Measurements from ENCODE around the gene HSPA1A. TPM values are rescaled to one million over a fixed set of nuclear protein-coding genes. Genes with fewer than 3 reads are reported as not detected.
A peak's percentile ranks its signal among the peaks of the same experiment; 100 is the strongest.
"Not testable (repeated sequence)": the region's sequence is repeated elsewhere in the genome, so short reads cannot be mapped to it uniquely, and the experiment has no call there.

HSPA1A gene
- total RNA-seq, 2 donors from 2014 or later: 55.1 to 79.8 TPM

DNA sequence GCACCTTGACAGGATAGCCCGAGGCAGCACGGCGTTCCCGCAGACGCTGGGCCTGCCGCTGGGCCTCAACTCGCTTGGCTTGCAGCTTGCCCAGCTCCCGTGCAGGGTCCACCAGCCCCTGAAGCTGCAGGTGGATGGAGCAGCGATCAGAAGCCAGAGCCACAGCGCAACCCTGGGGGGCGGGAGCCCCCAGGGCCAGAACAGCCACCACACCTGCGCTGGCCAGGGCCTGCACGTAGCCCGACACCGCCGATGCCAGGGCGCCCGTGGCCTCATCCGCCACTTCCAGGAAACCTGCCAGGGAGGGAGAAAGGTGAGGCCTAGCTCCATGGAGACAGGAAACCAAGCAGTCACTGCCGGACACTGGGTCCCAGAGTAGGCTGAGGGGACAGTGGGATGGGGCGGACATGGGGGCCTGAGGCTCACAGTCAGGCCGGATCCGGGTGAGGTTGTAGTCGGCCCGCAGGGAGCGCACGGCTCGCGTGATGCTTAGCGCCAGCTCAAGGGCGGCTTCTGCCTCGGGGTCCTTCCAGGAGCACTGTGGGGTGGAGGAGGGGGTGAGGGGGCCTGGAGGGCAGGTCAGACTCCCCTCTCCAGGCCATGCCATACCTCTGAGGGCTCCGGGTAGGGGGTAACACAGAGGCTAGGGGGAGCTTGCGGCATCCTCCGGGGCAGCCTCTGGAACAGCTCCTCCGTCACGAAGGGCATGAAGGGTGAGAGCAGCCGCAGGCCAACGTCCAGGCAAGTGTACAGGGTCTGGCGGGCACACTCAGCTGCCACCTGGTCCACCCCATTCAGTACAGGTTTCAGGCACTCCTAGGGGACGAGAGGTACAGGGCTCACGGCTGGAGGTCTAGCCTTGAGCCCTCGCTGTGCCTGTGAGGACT lies 36.1 kb upstream of the HSPA1A start:
- DNase-seq (ENCODE audit: low spot score in 2 of 2) (no peak), ATAC-seq (no peak)
- no peaks in the 10 kb centered on the region for H3K9me3 Mint-ChIP-seq
- no peak overlapping the region for H3K27ac Mint-ChIP-seq
- peaks cover 0 to 9% of the 10 kb centered on the region in 2 donors for H3K36me3 Mint-ChIP-seq

DNA sequence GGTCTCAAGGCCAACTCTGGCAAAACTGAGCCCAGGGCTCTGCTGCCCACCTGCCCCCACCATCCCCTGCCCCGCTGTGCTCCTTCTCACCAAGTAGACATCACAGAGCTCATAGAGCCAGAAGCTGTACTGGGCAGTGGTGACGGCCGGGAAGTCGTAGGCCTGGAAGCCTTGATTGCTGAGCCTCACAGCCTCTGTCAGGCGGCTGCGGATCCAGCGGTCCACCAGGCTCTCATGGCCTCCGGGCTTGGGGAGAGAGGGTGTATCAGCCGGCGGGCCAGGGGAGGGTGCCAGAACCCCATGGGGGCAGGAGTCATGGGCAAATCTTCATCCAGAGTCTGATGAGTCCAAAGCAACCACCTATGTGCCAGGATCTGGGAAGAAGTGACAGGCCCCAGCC lies 35.4 kb upstream of the HSPA1A start:
- no peak overlapping the region for H3K27ac Mint-ChIP-seq
- no peaks in the 10 kb centered on the region for H3K9me3 Mint-ChIP-seq
- ATAC-seq (no peak), DNase-seq (ENCODE audit: low spot score in 2 of 2) (no peak)
- peaks cover 0 to 11% of the 10 kb centered on the region in 2 donors for H3K36me3 Mint-ChIP-seq

DNA sequence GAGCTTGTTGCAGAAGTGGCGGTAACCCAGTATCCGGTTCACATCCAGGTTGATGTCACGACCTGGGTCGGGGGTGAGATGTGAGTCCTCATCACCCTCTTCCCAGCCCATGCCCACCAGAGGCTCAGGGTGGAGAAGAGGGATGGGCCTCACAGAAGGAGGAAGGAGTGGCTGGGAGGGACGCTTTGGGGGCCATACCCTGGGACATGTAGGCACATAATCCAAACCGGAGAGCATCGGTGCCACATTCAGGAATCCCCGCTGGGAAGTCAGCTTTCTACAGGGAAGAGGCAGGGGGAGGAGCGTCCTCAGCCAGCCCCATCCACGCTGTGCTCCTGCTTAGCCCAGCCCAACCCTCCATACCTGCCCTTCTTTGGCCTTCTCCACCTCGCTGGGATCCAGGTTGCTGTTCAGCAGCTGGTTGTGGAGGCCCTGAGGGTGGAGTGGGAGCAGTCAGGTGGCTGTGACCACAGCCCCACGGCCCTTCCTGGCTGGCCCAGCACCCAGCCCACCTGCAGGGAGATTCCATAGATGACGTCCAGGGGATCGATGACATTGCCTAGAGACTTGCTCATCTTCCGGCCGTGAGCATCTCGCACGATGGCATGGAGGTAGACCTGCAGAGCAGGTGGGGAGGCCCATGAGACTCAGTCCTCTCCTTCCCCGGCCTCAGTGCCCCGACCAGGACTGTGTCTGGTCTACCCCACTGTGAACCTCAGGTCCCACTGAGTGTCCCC lies 34.7 kb upstream of the HSPA1A start:
- ATAC-seq: no peak
- Mint-ChIP-seq H3K9me3 (no peaks in the 10 kb centered on the region), H3K27ac (peak overlapping the region in 1 of 2 donors; percentile 63)

DNA sequence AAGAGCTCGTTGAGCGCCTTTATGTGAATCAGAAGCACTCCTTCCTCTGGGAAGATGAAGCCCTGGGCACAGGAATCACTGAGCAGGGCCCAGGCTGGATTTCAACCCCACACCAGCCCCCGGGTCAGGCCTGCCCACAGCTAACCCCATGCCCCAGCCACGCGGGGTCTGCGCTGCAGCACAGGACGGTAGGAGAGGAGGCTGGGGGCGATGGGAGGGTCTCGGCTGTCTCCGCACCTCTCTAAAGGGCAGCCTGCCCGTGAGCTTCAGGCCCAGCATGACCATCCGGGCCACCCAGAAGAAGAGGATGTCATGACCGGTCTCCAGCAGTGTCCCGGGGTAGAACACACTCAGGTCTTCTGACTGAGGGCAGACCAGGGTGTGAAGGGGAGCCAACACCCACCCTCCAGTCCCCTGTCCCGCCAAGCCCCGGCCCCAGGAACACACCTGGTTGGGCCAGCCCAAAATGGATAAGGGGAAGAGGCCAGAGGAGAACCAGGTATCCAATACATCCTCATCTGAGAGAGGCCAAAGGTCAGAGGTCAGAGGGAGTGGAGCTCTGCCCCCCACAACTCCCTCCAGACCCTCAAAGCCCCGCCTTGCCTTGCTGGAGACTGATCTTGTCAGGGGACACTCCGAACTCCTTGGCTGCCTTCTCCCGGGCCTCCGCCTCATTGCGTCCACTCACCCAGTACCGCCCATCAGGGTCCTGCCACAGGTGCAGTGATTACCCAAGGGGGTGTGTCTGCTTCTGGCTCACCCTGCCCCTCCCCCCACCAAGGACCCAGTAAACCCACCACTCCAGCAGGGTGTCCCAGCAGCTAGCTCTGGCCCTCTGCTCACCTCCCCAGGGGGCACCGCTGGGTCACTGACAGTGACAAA lies 33.9 kb upstream of the HSPA1A start:
- Mint-ChIP-seq H3K27ac (peak overlapping the region in 1 of 2 donors; percentile 63), H3K36me3 (peaks cover 0 to 11% of the 10 kb centered on the region in 2 donors), H3K9me3 (no peaks in the 10 kb centered on the region)
- DNase-seq (ENCODE audit: low spot score in 2 of 2): no peak
- ATAC-seq: no peak

More for the DNA sequence above, 34.7 kb upstream of the HSPA1A start:
- H3K36me3 Mint-ChIP-seq: peaks cover 0 to 11% of the 10 kb centered on the region in 2 donors
- no peak for DNase-seq (ENCODE audit: low spot score in 2 of 2)

DNA sequence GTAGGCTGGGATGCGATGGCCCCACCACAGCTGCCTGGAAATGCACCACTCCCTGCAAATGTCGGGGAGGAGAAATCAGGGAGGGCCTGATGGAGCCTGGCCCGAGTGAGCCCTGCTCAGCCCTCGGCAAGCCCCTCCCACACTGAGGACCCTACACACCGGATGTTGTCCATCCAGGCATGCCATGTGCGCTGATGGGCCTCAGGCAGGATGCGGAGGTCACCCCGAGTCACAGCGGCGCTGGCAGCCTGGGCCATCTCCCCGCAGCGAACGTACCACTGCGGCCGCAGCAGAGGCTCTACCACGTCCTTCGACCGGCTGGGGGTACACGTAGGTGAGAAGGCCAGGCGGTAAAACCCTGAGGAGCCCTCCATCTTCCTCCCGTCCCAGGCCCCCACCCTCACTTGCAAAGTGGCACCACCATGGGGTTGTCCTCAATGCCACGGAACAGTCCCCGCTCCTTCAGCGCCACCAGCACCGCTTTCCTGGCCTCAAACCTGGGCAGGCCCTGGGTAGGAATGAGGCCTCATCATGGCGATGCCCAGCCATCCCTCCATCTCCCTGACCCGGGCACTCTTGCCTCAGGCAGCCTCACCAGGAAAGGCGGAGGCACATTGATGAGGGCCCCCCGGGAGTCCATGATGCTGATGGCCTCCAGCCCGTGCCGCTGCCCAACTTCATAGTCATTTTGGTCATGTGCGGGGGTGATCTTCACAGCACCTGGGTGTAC lies 33.1 kb upstream of the HSPA1A start:
- Mint-ChIP-seq H3K27ac (no peak overlapping the region), H3K9me3 (no peaks in the 10 kb centered on the region), H3K36me3 (peaks cover 0 to 11% of the 10 kb centered on the region in 2 donors)
- DNase-seq (ENCODE audit: low spot score in 2 of 2) (no peak), ATAC-seq (no peak)

DNA sequence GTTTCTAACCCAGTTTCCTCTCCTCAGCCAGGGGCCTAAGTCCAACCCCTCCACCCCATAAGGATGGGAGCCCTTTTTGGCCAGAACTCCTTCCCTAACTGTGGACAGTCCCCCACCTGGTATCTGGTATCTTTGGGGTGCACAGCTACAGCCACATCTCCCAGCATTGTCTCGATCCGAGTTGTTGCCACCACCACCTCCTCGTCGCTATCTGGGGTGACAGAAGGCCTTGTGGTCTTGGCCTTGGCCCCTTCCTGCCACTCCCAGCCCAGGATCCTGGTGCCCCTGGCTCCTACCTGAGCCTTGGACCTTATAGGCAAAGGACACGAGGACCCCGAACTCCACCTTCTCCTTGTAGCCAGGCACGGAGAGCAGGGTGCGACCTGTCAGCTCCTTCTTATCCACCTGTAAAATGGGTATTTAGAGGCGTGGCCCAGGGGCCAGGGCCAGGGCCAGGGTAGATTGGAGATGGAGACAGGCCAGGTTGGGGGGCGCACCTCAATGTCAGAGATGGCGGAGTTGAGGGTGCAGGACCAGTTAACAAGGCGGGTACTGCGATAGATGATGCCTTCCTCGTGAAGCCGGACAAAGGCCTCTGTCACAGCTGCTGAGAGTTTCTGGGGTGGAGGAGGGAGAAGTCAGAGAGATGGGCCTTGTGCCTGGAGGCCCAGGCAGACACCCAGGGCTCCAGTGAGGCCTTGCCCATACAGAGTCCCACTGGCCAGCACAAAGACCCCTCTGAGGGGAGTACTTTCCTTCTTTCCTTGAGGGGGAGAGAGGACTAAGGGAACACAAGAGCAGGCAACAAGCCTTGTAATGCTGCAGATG lies 31.0 kb upstream of the HSPA1A start:
- DNase-seq (ENCODE audit: low spot score in 2 of 2) (no peak), ATAC-seq (no peak)
- no peak overlapping the region for H3K27ac Mint-ChIP-seq
- peaks cover 0 to 12% of the 10 kb centered on the region in 2 donors for H3K36me3 Mint-ChIP-seq
- no peaks in the 10 kb centered on the region for H3K9me3 Mint-ChIP-seq

DNA sequence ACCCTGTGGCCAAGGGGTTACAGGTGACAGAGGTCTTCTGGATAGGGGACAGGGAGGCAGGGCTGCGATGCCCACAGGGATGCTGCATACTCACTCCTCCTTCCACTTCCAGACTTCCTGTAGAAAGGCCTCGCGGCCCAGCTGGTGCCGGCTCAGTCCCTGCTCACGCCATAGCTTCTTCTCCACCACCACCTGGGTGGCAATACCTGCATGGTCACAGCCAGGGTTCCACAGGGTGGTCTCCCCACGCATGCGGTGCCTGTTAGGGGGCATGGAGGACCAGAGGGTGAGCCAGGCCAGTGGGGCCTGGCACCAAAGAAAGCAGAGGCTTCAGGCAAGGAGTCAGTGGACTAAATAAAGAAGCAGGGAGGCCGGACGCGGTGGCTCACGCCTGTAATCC lies 29.9 kb upstream of the HSPA1A start:
- ATAC-seq: no peak
- H3K9me3 Mint-ChIP-seq: no peaks in the 10 kb centered on the region
- no peak for DNase-seq (ENCODE audit: low spot score in 2 of 2)
- peak overlapping the region in 1 of 2 donors; percentile 60 for H3K27ac Mint-ChIP-seq
- H3K36me3 Mint-ChIP-seq: peaks cover 2 to 18% of the 10 kb centered on the region in 2 donors

DNA sequence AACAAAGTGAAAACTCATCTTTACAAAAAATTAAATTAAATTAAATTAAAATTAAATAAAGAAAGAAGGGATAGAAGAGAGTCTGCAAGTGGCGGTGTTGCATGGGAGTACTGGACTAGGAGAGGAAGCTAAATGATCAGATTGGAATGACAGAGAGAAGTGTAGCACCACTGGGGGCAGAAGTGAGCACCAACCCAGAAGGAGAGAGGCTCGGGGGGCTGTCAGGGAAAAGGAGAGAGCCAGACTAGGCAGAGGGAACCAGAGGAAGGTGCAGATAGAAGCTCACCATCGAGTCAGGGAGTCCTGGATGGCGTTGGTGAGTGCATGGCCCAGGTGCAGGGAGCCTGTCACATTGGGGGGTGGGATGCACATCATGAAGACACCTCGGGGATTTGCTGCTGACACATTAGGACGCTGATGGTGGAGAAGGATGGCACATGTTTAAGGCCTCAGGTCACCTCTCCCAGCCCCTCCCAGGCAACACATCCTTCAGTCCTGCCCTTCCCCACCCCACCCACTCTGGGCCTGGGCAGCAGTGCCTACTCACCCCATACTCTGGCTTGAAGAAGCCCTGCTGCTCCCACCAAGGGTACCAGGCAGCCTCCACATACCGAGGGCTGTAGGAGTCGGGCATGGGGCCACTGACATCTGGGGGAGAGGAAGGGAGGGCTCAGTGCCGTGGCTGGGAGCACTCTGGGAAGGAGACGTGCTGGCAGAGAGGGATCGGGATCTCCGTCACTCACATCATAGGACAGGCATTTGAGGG lies 23.8 kb upstream of the HSPA1A start:
- Mint-ChIP-seq H3K9me3 (no peaks in the 10 kb centered on the region), H3K36me3 (peaks cover 5 to 18% of the 10 kb centered on the region in 2 donors), H3K27ac (peak overlapping the region in 1 of 2 donors; percentile 8)
- no peak for ATAC-seq
- peak in 1 of 2 donors; percentile 57 for DNase-seq (ENCODE audit: low spot score in 2 of 2)

DNA sequence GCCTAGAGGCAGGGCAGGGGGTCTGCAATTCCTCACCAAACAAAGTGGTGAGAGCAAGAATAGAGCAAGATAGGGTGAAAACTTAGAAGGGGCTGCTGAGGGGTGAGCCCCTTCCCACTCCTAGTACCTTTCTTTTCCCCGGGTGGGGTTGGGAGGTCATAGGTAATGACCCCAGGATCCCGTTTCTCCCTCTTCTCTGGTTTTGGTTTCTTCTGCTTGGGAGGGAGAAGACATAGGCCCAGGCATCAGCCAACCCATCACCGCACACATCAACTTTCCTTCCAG lies 23.3 kb upstream of the HSPA1A start:
- H3K9me3 Mint-ChIP-seq: no peaks in the 10 kb centered on the region
- H3K27ac Mint-ChIP-seq: peak overlapping the region in 1 of 2 donors; percentile 91
- DNase-seq (ENCODE audit: low spot score in 2 of 2): no peak
- ATAC-seq: no peak
- peaks cover 5 to 18% of the 10 kb centered on the region in 2 donors for H3K36me3 Mint-ChIP-seq

DNA sequence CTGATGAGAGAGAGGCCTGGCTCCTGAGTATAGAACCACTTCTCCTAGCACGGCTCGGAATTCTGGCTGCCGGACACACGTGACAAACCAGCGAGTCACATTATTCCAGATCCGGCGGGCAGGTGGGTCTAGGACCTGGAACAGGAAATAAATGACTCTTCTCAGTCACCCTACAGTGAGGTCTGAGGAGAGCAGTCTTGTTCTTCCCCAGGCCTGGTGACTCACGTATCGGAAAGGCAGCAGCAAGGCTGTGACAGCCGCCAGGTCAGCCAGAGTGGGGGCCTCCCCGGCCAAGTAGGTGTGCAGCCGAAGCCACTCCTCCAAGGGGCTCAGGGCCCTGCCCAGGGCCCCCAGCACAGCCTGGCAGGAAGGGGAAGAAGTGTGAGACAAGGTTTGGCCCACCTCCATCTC lies 22.6 kb upstream of the HSPA1A start:
- H3K36me3 Mint-ChIP-seq: peaks cover 5 to 18% of the 10 kb centered on the region in 2 donors
- DNase-seq (ENCODE audit: low spot score in 2 of 2) (no peak), ATAC-seq (peak in 1 of 2 donors; percentile 26)
- no peaks in the 10 kb centered on the region for H3K9me3 Mint-ChIP-seq
- H3K27ac Mint-ChIP-seq: peak overlapping the region in 1 of 2 donors; percentile 91

DNA sequence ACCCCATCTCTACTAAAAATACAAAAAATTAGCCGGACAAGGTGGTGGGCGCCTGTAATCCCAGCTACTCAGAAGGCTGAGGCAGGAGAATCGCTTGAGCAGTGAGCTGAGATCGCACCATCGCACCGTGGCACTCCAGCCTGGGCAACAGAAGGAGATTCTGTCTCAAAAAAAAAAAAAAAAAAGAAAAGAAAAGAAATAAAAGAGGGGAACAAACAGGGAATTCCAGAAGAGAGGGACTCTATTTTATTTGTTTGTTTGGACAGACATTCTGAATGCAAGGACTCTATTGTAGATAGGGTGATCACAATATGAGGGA lies 21.5 kb upstream of the HSPA1A start:
- ATAC-seq; DNase-seq (ENCODE audit: low spot score in 2 of 2); H3K9me3 Mint-ChIP-seq: not testable (repeated sequence)
- H3K27ac Mint-ChIP-seq: peak overlapping the region; percentile 18 to 91
- H3K36me3 Mint-ChIP-seq: peaks cover 5 to 18% of the 10 kb centered on the region in 2 donors

DNA sequence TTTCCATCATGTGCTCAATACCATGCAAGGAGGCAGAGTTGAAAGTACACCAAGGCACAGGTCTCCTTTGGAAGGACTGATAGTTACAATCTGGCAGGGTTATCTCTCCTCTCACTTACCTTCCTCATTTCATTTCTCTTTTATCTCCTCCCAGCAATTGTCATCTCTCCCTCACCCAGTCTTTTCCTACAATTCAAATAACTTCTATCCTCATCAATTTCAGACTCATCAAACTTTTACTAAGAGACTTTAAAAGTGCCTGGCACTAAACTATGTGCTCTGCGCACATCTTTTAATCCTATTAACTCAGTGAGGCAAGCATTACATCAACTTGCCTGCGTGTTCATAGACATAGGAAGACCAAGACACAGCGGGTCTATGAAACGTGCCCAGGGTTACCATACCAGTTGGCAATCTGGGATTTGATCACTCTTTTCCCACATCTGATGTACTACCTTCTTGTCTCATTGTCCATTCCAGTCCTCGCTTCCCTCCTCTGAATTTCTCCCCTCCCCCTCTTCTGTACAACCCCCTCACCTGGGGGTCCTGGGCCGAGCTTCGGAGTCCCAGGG lies 21.0 kb upstream of the HSPA1A start:
- peak overlapping the region; percentile 81 to 91 for H3K27ac Mint-ChIP-seq
- peaks cover 5 to 16% of the 10 kb centered on the region in 2 donors for H3K36me3 Mint-ChIP-seq
- H3K9me3 Mint-ChIP-seq: no peaks in the 10 kb centered on the region
- DNase-seq (ENCODE audit: low spot score in 2 of 2) (no peak), ATAC-seq (no peak)

DNA sequence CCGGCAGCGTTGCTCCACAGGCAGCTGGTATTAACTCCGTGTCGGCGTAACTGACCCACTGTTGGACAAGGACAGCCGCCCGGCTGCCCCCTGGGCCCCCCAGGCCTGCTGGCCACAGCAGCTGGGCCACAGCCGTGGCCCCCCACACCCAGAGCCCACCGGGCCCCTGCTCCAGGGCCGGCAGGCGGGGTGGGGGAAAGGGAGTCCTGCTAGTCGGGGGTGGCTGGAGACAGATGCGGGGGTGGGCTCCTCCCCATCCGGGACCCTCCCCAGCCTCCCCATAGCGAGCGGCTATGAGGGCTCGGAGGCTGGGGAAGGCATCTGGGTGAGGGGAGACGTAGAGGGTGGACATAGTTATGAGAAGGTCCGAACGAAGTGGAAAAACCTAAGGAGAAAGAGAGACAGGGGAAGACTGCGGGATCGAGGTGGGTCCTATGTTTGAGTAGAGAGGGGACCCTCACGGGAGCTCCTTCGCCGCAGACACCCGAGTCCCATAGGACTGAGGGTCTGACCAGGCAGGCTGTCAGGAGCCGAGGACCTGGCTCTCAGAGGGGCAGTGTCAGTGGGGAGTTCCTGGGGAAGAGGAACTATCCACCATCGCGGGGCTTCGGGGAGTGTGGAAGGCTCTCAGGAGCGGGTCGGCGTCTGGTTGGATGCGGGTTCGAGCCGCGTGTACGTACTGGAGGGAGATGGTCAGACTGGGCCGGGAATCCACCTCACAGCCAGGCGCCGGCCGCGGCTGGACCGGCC lies 20.3 kb upstream of the HSPA1A start:
- peak in 1 of 2 donors; percentile 1 for ATAC-seq
- no peak for DNase-seq (ENCODE audit: low spot score in 2 of 2)
- Mint-ChIP-seq H3K27ac (peak overlapping the region; percentile 91 to 100), H3K36me3 (peaks cover 5 to 12% of the 10 kb centered on the region in 2 donors), H3K9me3 (no peaks in the 10 kb centered on the region)
